GM19043 (cell line): ENCODE results near the gene NMNAT3.
A peak's percentile ranks its signal among the peaks of the same experiment; 100 is the strongest.
"Not testable (repeated sequence)": the region's sequence is repeated elsewhere in the genome, so short reads cannot be mapped to it uniquely, and the experiment has no call there.

Experiments used
- ATAC-seq: cut with Tn5 transposase; IDR thresholded peaks from one replicate; pipeline ENCODE4 v1.9.1; 2021; ENCODE audit warnings: low read depth; ENCODE audit not compliant: unreplicated experiment

The NMNAT3 gene

DNA sequence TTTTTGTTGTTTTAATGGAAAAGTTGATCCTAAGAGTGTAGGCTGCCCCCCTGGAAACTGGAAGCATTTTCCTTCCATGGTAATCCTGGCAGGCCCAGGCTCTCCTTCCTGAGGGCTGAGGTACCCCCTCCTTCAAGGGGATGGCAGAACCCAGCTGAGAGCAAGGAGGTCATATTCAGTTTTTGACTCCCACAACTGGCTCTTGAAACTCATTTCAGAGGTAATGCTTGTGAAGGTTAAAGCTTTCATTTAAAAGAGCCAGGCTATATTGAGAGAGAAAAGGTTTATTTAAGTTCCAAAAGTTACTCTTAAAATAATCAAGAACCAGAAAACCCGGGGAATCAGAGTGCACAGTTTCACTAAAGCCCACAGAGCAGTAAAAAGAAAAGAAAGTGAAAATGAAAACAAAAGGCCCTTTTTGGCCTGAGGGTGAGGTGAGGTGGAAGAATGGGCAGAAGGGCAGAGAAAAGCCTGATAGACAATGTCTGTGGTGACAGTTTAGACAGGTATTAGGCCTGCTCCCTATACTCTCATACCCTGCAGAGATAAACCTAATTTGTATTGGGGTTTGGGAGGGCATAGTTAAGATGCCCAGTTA is 91.3 kb downstream of the NMNAT3 start:
- peak; percentile 93 for ATAC-seq

GRCh38 chr3:139585820-139586219 is 92.0 kb downstream of the NMNAT3 start:
- ATAC-seq = no peak

GRCh38 chr3:139583651-139584050 is 94.1 kb downstream of the NMNAT3 start:
- not testable (repeated sequence) for ATAC-seq

DNA sequence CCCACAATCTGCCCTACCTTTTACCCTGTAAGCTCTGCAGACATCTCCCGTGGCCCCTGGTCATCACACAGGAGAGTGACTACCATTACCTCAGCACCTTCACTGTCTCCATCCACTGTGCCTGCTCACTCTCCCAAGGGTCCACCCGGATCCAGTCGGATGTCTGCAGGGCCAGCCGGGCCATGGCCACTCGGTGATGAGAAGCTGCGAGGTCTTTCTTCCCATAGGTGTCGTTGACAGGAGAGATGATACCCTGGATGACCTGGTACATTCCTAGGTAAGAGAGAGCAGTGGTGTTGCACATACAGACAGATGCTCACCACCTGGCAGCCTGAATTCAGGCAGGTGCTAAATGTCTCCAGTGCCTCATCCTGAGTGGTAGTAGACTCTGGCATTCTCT is 99.0 kb downstream of the NMNAT3 start:
- ATAC-seq = no peak

GRCh38 chr3:139577909-139578308 is 99.9 kb downstream of the NMNAT3 start:
- ATAC-seq = no peak

DNA sequence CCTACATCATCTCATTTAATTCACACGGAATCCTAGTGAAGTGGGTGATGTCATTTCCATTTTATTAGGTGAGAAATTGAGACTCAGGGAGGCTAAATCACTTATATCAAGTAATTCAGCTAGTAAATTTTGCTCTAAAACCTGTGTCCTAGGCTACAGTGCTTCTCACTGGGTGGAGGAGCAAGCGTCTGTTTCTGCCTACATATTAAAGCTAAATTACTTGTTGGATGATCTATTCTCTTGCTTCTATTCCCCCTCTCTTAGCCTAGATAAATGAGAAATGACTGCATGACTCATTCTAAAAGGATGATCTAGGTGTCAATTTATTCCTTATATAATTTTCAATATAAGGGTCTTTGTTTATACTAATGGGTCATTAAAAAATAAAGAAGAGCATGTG is 100.4 kb downstream of the NMNAT3 start:
- no peak for ATAC-seq

- no peak for ATAC-seq
Measured at GRCh38 chr3:139574026-139574947, 103.5 kb downstream of the NMNAT3 start.

DNA sequence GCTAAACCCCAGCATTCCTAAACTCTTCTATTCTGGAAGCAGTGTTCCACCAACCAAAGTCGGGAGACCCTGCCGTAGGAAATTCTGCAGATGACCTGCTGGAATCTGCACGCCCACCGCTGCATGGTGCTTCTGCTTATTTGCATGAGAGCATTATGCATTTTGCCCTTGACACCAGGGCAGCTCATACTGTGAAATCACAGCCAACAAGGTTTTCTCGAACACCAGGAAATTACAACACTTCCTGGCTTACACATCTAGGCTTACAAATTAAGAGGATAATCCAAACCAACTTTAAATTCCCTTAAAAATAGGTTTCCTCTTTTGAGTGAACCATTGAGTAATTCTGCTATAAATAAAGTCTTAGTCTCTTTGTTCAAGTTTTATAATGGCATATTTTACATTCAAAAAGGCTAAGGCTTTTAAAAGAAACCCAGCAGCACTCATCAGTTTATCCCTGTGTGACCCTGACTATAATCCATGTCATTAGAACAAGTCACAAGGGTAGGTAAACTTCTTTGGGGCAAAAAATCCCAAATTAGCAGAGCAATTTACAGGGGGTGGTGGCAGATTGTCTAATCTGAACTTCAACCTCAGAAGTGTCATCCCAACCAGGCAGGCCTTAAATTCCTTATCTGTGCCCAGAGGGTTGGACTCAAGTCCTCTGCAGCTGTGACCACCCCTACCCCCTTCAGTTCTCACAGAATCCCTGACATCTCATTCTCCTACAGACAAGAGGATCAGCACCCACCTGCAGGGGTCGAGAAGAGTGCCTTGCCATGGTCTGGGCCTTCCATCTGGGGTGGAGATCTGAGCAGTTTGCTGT is 104.7 kb downstream of the NMNAT3 start:
- no peak for ATAC-seq

- no peak for ATAC-seq
Measured at GRCh38 chr3:139571711-139572110, 106.1 kb downstream of the NMNAT3 start.

GRCh38 chr3:139564294-139564861 is 113.4 kb downstream of the NMNAT3 start:
- ATAC-seq = no peak

GRCh38 chr3:139561959-139562676 is 115.7 kb downstream of the NMNAT3 start:
- no peak for ATAC-seq

- ATAC-seq = no peak
Measured at GRCh38 chr3:139561255-139561817, 116.4 kb downstream of the NMNAT3 start.

DNA sequence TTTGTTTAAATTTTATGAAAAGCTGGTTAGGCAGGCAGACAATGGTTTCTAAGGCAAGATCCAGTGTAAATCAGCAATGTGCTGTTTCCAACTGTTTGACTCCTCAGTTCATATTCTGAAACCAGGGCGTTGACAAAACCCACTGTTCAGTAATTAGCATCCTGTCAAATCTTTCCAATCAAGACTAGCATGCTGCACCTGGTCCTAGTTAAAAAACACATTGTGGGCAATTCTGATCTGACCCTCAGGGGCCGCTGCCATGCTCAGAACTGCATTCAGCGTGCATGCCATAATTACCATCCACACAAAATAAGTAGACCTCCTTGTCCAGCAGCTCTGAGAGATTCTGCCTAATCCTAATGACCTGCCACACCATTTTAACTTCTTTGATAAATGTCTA is 117.4 kb downstream of the NMNAT3 start:
- no peak for ATAC-seq

GRCh38 chr3:139559541-139559940 is 118.2 kb downstream of the NMNAT3 start:
- ATAC-seq = no peak

DNA sequence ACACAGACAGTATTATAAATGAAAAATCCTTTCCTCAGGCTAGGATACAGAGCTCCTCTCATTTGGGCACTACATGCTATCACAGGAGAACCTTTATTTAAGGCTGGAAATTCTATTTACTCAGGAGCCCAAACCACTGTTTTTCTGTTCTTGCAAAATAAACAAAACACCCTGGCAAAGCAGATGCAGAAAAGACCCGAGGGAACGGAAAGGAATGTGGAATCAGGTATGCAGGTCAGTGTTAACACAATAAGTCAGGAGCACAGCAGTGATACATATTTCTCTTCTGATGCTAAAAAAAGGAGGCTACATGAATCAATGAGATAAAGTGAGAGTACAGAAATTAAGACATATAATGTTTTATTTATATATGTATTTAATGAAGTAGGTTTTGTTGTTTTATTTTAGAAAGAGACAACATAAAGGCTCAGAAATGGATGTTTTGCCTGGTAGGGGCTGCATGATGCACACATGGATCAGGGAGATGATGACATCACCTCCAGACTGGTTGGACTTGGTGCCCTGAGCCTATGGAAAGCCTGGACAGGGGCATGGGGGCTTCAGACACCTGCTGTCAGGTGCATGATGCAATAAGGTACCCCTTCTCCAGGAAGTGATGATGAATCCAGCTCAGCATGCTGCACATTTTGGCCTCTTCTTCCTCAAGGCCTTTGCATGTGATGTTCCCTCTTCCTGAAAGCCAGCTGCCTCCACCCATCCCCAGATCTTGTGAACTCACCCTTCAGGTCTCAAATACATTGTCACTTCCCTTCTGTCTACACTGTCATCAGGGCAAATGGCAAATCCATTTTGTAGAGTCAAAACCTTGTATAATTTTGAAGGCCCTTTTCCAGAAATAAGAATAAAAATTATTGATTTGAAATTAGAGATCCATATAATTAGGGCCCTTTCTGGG is 119.2 kb downstream of the NMNAT3 start:
- ATAC-seq = no peak

GRCh38 chr3:139557041-139557440 is 120.7 kb downstream of the NMNAT3 start:
- ATAC-seq = no peak

DNA sequence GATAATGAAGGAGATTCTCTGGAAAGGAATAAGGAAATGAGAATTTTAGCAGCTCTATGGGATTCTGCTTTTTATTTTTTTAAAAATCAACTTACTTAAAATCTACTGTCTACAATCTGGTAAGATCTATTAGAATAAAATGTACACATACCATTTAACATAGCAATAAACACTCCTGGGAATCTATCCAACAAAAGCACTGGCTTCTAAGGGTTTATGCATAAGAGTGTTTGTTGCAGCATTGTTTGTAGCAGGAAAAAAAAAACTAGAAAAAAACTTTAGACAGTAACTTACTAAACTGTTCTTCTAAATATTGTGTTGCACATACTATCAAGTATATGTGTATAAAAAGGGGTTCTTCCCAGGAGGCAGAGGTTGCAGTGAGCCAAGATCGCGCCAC is 122.5 kb downstream of the NMNAT3 start:
- no peak for ATAC-seq

GRCh38 chr3:139554628-139555027 is 123.1 kb downstream of the NMNAT3 start:
- no peak for ATAC-seq
